HEK293 (cell line): Measurements from ENCODE around the gene CACNA1G.

Source experiments
- CTCF ChIP-seq: fragments of 450-650 bp; formaldehyde crosslinking; IDR thresholded peaks from 2 replicates; pipeline ENCODE4 v1.5.1; 2016; ENCODE audit warnings: missing biosample characterization, missing genetic modification characterization
- ZNF350 ChIP-seq: fragments of 450-650 bp; formaldehyde crosslinking; IDR thresholded peaks from 2 replicates; pipeline ENCODE4 v1.5.0; 2017; ENCODE audit warnings: missing biosample characterization, mild to moderate bottlenecking, missing genetic modification characterization
- TF ChIP-seq, protein P1 (sequence below): fragments of 450-650 bp; formaldehyde crosslinking; IDR thresholded peaks from 2 replicates; pipeline ENCODE4 v1.5.1; 2016; ENCODE audit warnings: missing biosample characterization, missing genetic modification characterization

GRCh38 chr17:50563092-50563511 lies 2.6 kb downstream of the CACNA1G start:
- TF ChIP-seq, protein P1, sequence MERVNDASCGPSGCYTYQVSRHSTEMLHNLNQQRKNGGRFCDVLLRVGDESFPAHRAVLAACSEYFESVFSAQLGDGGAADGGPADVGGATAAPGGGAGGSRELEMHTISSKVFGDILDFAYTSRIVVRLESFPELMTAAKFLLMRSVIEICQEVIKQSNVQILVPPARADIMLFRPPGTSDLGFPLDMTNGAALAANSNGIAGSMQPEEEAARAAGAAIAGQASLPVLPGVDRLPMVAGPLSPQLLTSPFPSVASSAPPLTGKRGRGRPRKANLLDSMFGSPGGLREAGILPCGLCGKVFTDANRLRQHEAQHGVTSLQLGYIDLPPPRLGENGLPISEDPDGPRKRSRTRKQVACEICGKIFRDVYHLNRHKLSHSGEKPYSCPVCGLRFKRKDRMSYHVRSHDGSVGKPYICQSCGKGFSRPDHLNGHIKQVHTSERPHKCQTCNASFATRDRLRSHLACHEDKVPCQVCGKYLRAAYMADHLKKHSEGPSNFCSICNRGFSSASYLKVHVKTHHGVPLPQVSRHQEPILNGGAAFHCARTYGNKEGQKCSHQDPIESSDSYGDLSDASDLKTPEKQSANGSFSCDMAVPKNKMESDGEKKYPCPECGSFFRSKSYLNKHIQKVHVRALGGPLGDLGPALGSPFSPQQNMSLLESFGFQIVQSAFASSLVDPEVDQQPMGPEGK (tag by site-specific recombination) = no peak
- TF ChIP-seq CTCF (tag by site-specific recombination) = no peak
- no peak for TF ChIP-seq ZNF350 (tag by site-specific recombination)
